Measurements from ENCODE around the gene SPEN. TPM values are rescaled to one million over a fixed set of nuclear protein-coding genes. Genes with fewer than 3 reads are reported as not detected.

Gene SPEN
- total RNA-seq, 1 donor from 2014 or later = 20.8 TPM

DNA sequence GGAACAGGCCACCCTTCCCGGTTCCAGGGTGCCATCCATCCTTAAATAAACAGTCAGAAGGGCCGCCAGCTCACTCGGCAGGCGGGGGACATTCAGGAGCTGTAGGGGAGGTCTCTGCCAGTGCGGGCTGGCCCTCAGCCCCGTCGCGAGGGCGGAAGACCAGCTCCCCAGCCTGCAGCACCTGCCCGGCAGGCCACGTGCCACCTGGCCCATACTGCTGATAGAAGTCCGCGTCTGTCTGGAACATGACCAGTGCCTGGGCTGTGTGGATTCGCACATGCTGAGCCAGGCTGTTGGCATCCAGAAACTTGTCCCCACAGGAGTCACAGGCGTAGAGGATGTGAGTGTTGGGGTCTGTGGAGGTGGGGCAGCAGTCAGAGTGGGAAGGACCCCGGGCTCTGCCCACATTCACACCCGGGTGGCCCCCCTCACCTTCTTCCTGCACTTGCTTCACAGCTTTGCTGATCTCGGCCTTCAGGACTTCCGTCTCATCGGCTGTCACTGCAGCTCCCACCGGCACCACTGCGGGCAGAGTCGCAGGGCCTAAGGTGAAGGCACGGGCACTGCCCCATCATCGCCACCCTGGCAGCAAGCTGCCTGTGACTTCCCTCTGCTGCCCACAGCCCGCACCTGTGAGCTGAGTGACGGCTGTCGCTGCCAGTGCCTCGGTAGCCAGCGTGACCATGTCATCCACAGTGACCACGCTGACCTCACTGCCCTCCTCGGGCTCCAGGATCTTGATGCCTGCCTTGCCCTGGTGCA is 94.6 kb downstream of the SPEN start:
- DNase-seq = no peak
- TF ChIP-seq, protein P1, sequence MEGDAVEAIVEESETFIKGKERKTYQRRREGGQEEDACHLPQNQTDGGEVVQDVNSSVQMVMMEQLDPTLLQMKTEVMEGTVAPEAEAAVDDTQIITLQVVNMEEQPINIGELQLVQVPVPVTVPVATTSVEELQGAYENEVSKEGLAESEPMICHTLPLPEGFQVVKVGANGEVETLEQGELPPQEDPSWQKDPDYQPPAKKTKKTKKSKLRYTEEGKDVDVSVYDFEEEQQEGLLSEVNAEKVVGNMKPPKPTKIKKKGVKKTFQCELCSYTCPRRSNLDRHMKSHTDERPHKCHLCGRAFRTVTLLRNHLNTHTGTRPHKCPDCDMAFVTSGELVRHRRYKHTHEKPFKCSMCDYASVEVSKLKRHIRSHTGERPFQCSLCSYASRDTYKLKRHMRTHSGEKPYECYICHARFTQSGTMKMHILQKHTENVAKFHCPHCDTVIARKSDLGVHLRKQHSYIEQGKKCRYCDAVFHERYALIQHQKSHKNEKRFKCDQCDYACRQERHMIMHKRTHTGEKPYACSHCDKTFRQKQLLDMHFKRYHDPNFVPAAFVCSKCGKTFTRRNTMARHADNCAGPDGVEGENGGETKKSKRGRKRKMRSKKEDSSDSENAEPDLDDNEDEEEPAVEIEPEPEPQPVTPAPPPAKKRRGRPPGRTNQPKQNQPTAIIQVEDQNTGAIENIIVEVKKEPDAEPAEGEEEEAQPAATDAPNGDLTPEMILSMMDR (IDR thresholded peaks at IDR 0.05; ENCODE audit: borderline replicate concordance) = no peak
- Histone ChIP-seq H3K9me3 (replicated peaks) (no peaks in the 10 kb centered on the region), H3K27me3 (ENCODE audit: low read depth) (no peaks in the 10 kb centered on the region), H3K36me3 (peaks cover 100% of the 10 kb centered on the region), H3K4me3 (no peak overlapping the region), H3K4me1 (peaks cover 22% of the 10 kb centered on the region), H3K27ac (replicated peaks) (no peak overlapping the region)
- intact Hi-C loops (cut with micrococcal nuclease) = no loop called here

- Histone ChIP-seq H3K27me3 (ENCODE audit: low read depth) (no peaks in the 10 kb centered on the region), H3K27ac (replicated peaks) (no peak overlapping the region), H3K4me3 (no peak overlapping the region), H3K9me3 (replicated peaks) (no peaks in the 10 kb centered on the region), H3K36me3 (peaks cover 100% of the 10 kb centered on the region), H3K4me1 (peaks cover 18% of the 10 kb centered on the region)
- DNase-seq = no peak
- intact Hi-C loops (cut with micrococcal nuclease) = no loop called here
- TF ChIP-seq, protein P1 (IDR thresholded peaks at IDR 0.05; ENCODE audit: borderline replicate concordance) = no peak
These were observed 95.3 kb downstream of the SPEN start for GRCh38 chr1:15942661-15943327.

GRCh38 chr1:15943328-15943991 is 96.0 kb downstream of the SPEN start:
- Histone ChIP-seq H3K4me1 (peaks cover 20% of the 10 kb centered on the region), H3K4me3 (no peak overlapping the region), H3K27me3 (ENCODE audit: low read depth) (no peaks in the 10 kb centered on the region), H3K36me3 (peaks cover 96% of the 10 kb centered on the region), H3K27ac (replicated peaks) (no peak overlapping the region), H3K9me3 (replicated peaks) (no peaks in the 10 kb centered on the region)
- DNase-seq = no peak
- intact Hi-C loops (cut with micrococcal nuclease) = no loop called here
- TF ChIP-seq, protein P1 (IDR thresholded peaks at IDR 0.05; ENCODE audit: borderline replicate concordance) = no peak

DNA sequence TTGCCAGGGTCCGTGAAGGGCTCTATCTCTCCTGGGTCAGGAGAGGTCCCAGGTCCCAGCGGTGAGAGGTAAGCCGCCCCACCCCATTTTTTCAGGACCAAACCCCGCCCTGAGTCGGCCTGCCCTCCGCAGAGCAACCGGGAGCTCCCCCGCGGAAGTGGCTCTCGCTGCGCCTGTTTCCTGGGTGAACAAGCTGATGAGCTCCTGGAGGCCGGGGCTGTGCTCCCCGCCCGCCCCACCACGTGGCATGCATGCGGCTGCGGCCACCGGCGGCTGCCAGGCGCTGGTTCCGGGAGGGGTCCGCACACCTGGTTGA is 96.4 kb downstream of the SPEN start:
- no peak for DNase-seq
- intact Hi-C loops (cut with micrococcal nuclease) = no loop called here
- Histone ChIP-seq H3K27me3 (ENCODE audit: low read depth) (no peaks in the 10 kb centered on the region), H3K4me3 (no peak overlapping the region), H3K9me3 (replicated peaks) (no peaks in the 10 kb centered on the region), H3K27ac (replicated peaks) (no peak overlapping the region), H3K4me1 (peaks cover 21% of the 10 kb centered on the region), H3K36me3 (peaks cover 91% of the 10 kb centered on the region)
- TF ChIP-seq, protein P1 (IDR thresholded peaks at IDR 0.05; ENCODE audit: borderline replicate concordance) = no peak

GRCh38 chr1:15944308-15945010 is 97.0 kb downstream of the SPEN start:
- H3K4me3 ChIP-seq = no peak overlapping the region
- TF ChIP-seq, protein P1 (IDR thresholded peaks at IDR 0.05; ENCODE audit: borderline replicate concordance) = no peak
- H3K36me3 ChIP-seq = peaks cover 86% of the 10 kb centered on the region
- H3K4me1 ChIP-seq = peaks cover 21% of the 10 kb centered on the region
- no peak for DNase-seq
- intact Hi-C loops (cut with micrococcal nuclease) = no loop called here
- H3K27me3 ChIP-seq (ENCODE audit: low read depth) = no peaks in the 10 kb centered on the region
- no peaks in the 10 kb centered on the region for H3K9me3 ChIP-seq (replicated peaks)
- H3K27ac ChIP-seq (replicated peaks) = no peak overlapping the region

All from left ventricle myocardium inferior (tissue), 1 donor.